Activated CD4-positive, alpha-beta T cell treated with anti-CD3 and anti-CD28 coated beads, Interleukin-2, Interleukin-4, amounts not matched to agents 100 ng/mL and 50 ng/mL, durations not matched to agents 16 hours and 8 hours (primary cell): Measurements from ENCODE around the gene SUN3.

Experiments
- DNase-seq: peaks from one replicate; pipeline ENCODE4 v3.0.0-alpha.2; 2020; ENCODE audit warnings: low spot score

SUN3 gene

GRCh38 chr7:47979145-47979831 lies 49.6 kb downstream of the SUN3 start, which contains the start of gene HUS1:
Gene HUS1 (minus strand): TSS chr7:47979615. CDS start chr7:47979519, 96 bp downstream.
- peak; percentile 95 for DNase-seq

GRCh38 chr7:47978790-47979144 lies 50.1 kb downstream of the SUN3 start:
- DNase-seq = no peak

GRCh38 chr7:47973739-47974138 lies 55.2 kb downstream of the SUN3 start:
- DNase-seq = no peak

- no peak for DNase-seq
Measured at GRCh38 chr7:47970761-47971160, 58.1 kb downstream of the SUN3 start.

- peak; percentile 51 for DNase-seq
Measured at GRCh38 chr7:47968847-47969774, 59.8 kb downstream of the SUN3 start.

- DNase-seq = no peak
Measured at GRCh38 chr7:47967708-47968107, 61.2 kb downstream of the SUN3 start.

GRCh38 chr7:47967123-47967522 lies 61.8 kb downstream of the SUN3 start:
- no peak for DNase-seq

- DNase-seq = no peak
Measured at GRCh38 chr7:47965456-47965855, 63.5 kb downstream of the SUN3 start.

GRCh38 chr7:47962262-47962661 lies 66.6 kb downstream of the SUN3 start:
- no peak for DNase-seq

- DNase-seq = no peak
Measured at GRCh38 chr7:47957156-47957555, 71.8 kb downstream of the SUN3 start.

- DNase-seq = no peak
Measured at GRCh38 chr7:47956220-47956619, 72.7 kb downstream of the SUN3 start.

- no peak for DNase-seq
Measured at GRCh38 chr7:47954231-47954911, 74.5 kb downstream of the SUN3 start.

- DNase-seq = no peak
Measured at GRCh38 chr7:47953822-47954221, 75.1 kb downstream of the SUN3 start.

GRCh38 chr7:47952224-47952623 lies 76.7 kb downstream of the SUN3 start:
- DNase-seq = no peak

- no peak for DNase-seq
Measured at GRCh38 chr7:47951374-47951773, 77.5 kb downstream of the SUN3 start.

- no peak for DNase-seq
Measured at GRCh38 chr7:47950714-47951113, 78.2 kb downstream of the SUN3 start.

GRCh38 chr7:47949703-47950102 lies 79.2 kb downstream of the SUN3 start:
- DNase-seq = no peak

- DNase-seq = no peak
Measured at GRCh38 chr7:47948141-47948790, 80.6 kb downstream of the SUN3 start, which contains the start of gene PKD1L1. Gene PKD1L1 (minus strand): TSS chr7:47948466. CDS start chr7:47948440, 26 bp downstream.

GRCh38 chr7:47947355-47947749 lies 81.6 kb downstream of the SUN3 start:
- no peak for DNase-seq

GRCh38 chr7:47946581-47947354 lies 82.1 kb downstream of the SUN3 start:
- no peak for DNase-seq
